IPS-20b (cell line): Measurements from ENCODE around the gene FEN1.

ENCODE experiments used
- H3K27ac ChIP-seq: one replicate; pipeline ENCODE4 v1.5.1; 2013; ENCODE audit warnings: low read length
- H3K27me3 ChIP-seq: 2 replicates; pipeline ENCODE4 v1.6.1; 2013; ENCODE audit warnings: mild to moderate bottlenecking, low read length, inconsistent platforms; ENCODE audit not compliant: insufficient read depth
- H3K36me3 ChIP-seq: 2 replicates; pipeline ENCODE4 v1.6.1; 2013; ENCODE audit warnings: low read depth, mild to moderate bottlenecking, inconsistent platforms, low read length, moderate library complexity; ENCODE audit not compliant: insufficient read depth
- H3K4me1 ChIP-seq: 2 replicates; pipeline ENCODE4 v1.6.1; 2013; ENCODE audit warnings: mild to moderate bottlenecking, control low read depth, inconsistent platforms, low read length, moderate library complexity; ENCODE audit not compliant: insufficient read depth
- H3K4me3 ChIP-seq: 2 replicates; pipeline ENCODE4 v1.5.1; 2013; ENCODE audit warnings: mild to moderate bottlenecking, low read length, inconsistent platforms
- H3K9ac ChIP-seq: 2 replicates; pipeline ENCODE4 v1.6.1; 2013; ENCODE audit warnings: low read depth, mild to moderate bottlenecking, inconsistent platforms, low read length, moderate library complexity
- H3K9me3 ChIP-seq: 2 replicates; pipeline ENCODE4 v1.6.1; 2013; ENCODE audit warnings: mild to moderate bottlenecking, low read depth, low read length, inconsistent platforms; ENCODE audit not compliant: insufficient read depth

Gene FEN1

GRCh38 chr11:61778920-61779650, 13.6 kb upstream of the FEN1 start:
- H3K27me3 ChIP-seq: no peaks in the 10 kb centered on the region
- no peaks in the 10 kb centered on the region for H3K36me3 ChIP-seq
- H3K27ac ChIP-seq: no peak overlapping the region
- no peak overlapping the region for H3K9ac ChIP-seq
- H3K4me3 ChIP-seq: no peak overlapping the region
- H3K9me3 ChIP-seq: no peaks in the 10 kb centered on the region
- no peaks in the 10 kb centered on the region for H3K4me1 ChIP-seq

- no peaks in the 10 kb centered on the region for H3K4me1 ChIP-seq
- H3K27ac ChIP-seq: no peak overlapping the region
- no peak overlapping the region for H3K4me3 ChIP-seq
- no peaks in the 10 kb centered on the region for H3K9me3 ChIP-seq
- H3K27me3 ChIP-seq: no peaks in the 10 kb centered on the region
- H3K36me3 ChIP-seq: peaks cover 8% of the 10 kb centered on the region
- no peak overlapping the region for H3K9ac ChIP-seq
Measured at GRCh38 chr11:61779666-61780525, 12.8 kb upstream of the FEN1 start.

GRCh38 chr11:61780581-61781162, 12.0 kb upstream of the FEN1 start:
- Histone ChIP-seq H3K4me3 (no peak overlapping the region), H3K27ac (no peak overlapping the region), H3K9ac (no peak overlapping the region), H3K4me1 (no peaks in the 10 kb centered on the region), H3K27me3 (no peaks in the 10 kb centered on the region), H3K9me3 (no peaks in the 10 kb centered on the region), H3K36me3 (peaks cover 15% of the 10 kb centered on the region)

GRCh38 chr11:61781585-61781984, 11.1 kb upstream of the FEN1 start:
- peaks cover 24% of the 10 kb centered on the region for H3K36me3 ChIP-seq
- no peaks in the 10 kb centered on the region for H3K4me1 ChIP-seq
- no peak overlapping the region for H3K4me3 ChIP-seq
- no peak overlapping the region for H3K27ac ChIP-seq
- no peaks in the 10 kb centered on the region for H3K27me3 ChIP-seq
- H3K9ac ChIP-seq: no peak overlapping the region
- no peaks in the 10 kb centered on the region for H3K9me3 ChIP-seq

- Histone ChIP-seq H3K36me3 (peaks cover 31% of the 10 kb centered on the region), H3K9me3 (no peaks in the 10 kb centered on the region), H3K4me3 (no peak overlapping the region), H3K9ac (no peak overlapping the region), H3K4me1 (no peaks in the 10 kb centered on the region), H3K27me3 (no peaks in the 10 kb centered on the region), H3K27ac (no peak overlapping the region)
Measured at GRCh38 chr11:61782299-61782698, 10.4 kb upstream of the FEN1 start.

- Histone ChIP-seq H3K4me1 (no peaks in the 10 kb centered on the region), H3K27ac (no peak overlapping the region), H3K9me3 (no peaks in the 10 kb centered on the region), H3K27me3 (no peaks in the 10 kb centered on the region), H3K9ac (no peak overlapping the region), H3K4me3 (no peak overlapping the region), H3K36me3 (peaks cover 36% of the 10 kb centered on the region)
Measured at GRCh38 chr11:61782841-61783240, 9.9 kb upstream of the FEN1 start.

GRCh38 chr11:61783717-61784505, 8.8 kb upstream of the FEN1 start:
- Histone ChIP-seq H3K36me3 (peaks cover 46% of the 10 kb centered on the region), H3K4me3 (no peak overlapping the region), H3K9ac (no peak overlapping the region), H3K27me3 (no peaks in the 10 kb centered on the region), H3K4me1 (no peaks in the 10 kb centered on the region), H3K9me3 (no peaks in the 10 kb centered on the region), H3K27ac (no peak overlapping the region)

GRCh38 chr11:61784506-61784805, 8.3 kb upstream of the FEN1 start:
- Histone ChIP-seq H3K4me3 (no peak overlapping the region), H3K36me3 (peaks cover 51% of the 10 kb centered on the region), H3K9me3 (no peaks in the 10 kb centered on the region), H3K27ac (no peak overlapping the region), H3K4me1 (no peaks in the 10 kb centered on the region), H3K9ac (no peak overlapping the region), H3K27me3 (no peaks in the 10 kb centered on the region)

- Histone ChIP-seq H3K9me3 (no peaks in the 10 kb centered on the region), H3K4me1 (no peaks in the 10 kb centered on the region), H3K36me3 (peaks cover 63% of the 10 kb centered on the region), H3K9ac (no peak overlapping the region), H3K4me3 (no peak overlapping the region), H3K27me3 (no peaks in the 10 kb centered on the region), H3K27ac (no peak overlapping the region)
Measured at GRCh38 chr11:61785837-61786402, 6.8 kb upstream of the FEN1 start.

- no peaks in the 10 kb centered on the region; the same call in 1 of the 2 replicates for H3K4me1 ChIP-seq
- peaks cover 63% of the 10 kb centered on the region for H3K36me3 ChIP-seq
Measured at GRCh38 chr11:61787928-61788491, 4.7 kb upstream of the FEN1 start.

GRCh38 chr11:61791737-61792309, 888 bp upstream of the FEN1 start:
- H3K36me3 ChIP-seq: peaks cover 62% of the 10 kb centered on the region
- H3K4me1 ChIP-seq: peaks cover 4% of the 10 kb centered on the region; the same call in 1 of the 2 replicates
- H3K9me3 ChIP-seq: no peaks in the 10 kb centered on the region
- peak overlapping the region; percentile 100 for H3K27ac ChIP-seq
- H3K9ac ChIP-seq: peak overlapping the region; percentile 100
- no peaks in the 10 kb centered on the region for H3K27me3 ChIP-seq
- peak overlapping the region; percentile 100 for H3K4me3 ChIP-seq

More at GRCh38 chr11:61787928-61788491, 4.7 kb upstream of the FEN1 start:
- no peaks in the 10 kb centered on the region for H3K27me3 ChIP-seq
- H3K4me3 ChIP-seq: no peak overlapping the region
- no peak overlapping the region for H3K9ac ChIP-seq
- H3K27ac ChIP-seq: no peak overlapping the region
- no peaks in the 10 kb centered on the region for H3K9me3 ChIP-seq
